K562 (cell line): ENCODE results near the gene SPINK8. TPM values are rescaled to one million over a fixed set of nuclear protein-coding genes. Genes with fewer than 3 reads are reported as not detected.
A peak's percentile ranks its signal among the peaks of the same experiment; 100 is the strongest.

Source experiments
- ATAC-seq: fragments of 200-7000 bp; cut with Tn5 transposase; 3 replicates; pipeline ENCODE4 v1.9.1; 2020; ENCODE audit warnings: moderate library complexity
- BruUV-seq: library from RNA; stranded (reverse); fragments of 400-500 nt; replicated peaks from 2 replicates; lab custom pipeline; 2021; lab: Mats Ljungman, UMichigan
- CTCF ChIA-PET: fragments of 300-600 bp; formaldehyde crosslinking; extraction: SDS; loops from one replicate; lab custom pipeline; 2021; ENCODE audit warnings: low intra/inter-chr PET ratio; lab: Yijun Ruan, JAX
- POLR2A ChIA-PET: fragments of 300-600, 350-650 bp; sonication (Branson Sonifier 250); formaldehyde crosslinking; extraction: SDS; loops from one replicate; lab custom pipeline; 2021; ENCODE audit warnings: antibody characterized with exemption, inconsistent platforms; lab: Yijun Ruan, JAX
- DNase-seq, 4 experiments: peaks; one replicate each; pipeline versions ENCODE4 v3.0.0 to v3.0.0-alpha.2; 2011 to 2018; ENCODE audit warnings: low spot score in 3 of 4, mixed read lengths in 3 of 4; ENCODE audit errors: extremely low read depth in 1 of 4
- FAIRE-seq: peaks from 2 replicates; lab custom pipeline; 2011; peaks lifted over from hg19 to GRCh38; lab: Jason Lieb, UNC
- H2AFZ ChIP-seq: 2 replicates; pipeline ENCODE4 v1.6.0; 2011; ENCODE audit warnings: low read depth, low read length, control low read depth, inconsistent platforms
- H3K27ac ChIP-seq: fragments of 200-600 bp; 3 replicates; pipeline ENCODE4 v1.8.0; 2011; ENCODE audit warnings: low read depth, mild to moderate bottlenecking, control low read depth, inconsistent platforms, low read length, moderate library complexity, mixed read lengths; ENCODE audit errors: extremely low read depth
- H3K27me3 ChIP-seq, 2 experiments: fragments of 300-600 bp in 1 of 2; 2 replicates in 1 of 2; 3 replicates in 1 of 2; pipeline versions ENCODE4 v1.6.0 to v1.8.0; 2011; ENCODE audit warnings: inconsistent platforms in 2 of 2, low read length in 2 of 2, mild to moderate bottlenecking in 1 of 2, mixed read lengths in 1 of 2, moderate library complexity in 1 of 2; ENCODE audit not compliant: control insufficient read depth in 2 of 2, insufficient read depth in 2 of 2
- H3K36me3 ChIP-seq: fragments of 300-600 bp; 3 replicates; pipeline ENCODE4 v1.8.0; 2011; ENCODE audit warnings: mild to moderate bottlenecking, low read length, inconsistent platforms; ENCODE audit not compliant: control insufficient read depth, insufficient read depth
- H3K4me1 ChIP-seq, 2 experiments: fragments of 200-600 bp in 1 of 2; replicated peaks in 1 of 2; 2 replicates in 1 of 2; 3 replicates in 1 of 2; pipeline versions ENCODE4 v1.5.1 to v1.8.0; 2011; ENCODE audit warnings: inconsistent platforms in 2 of 2, low read length in 2 of 2, mild to moderate bottlenecking in 1 of 2, mixed read lengths in 1 of 2, moderate library complexity in 1 of 2; ENCODE audit not compliant: control insufficient read depth in 2 of 2, insufficient read depth in 2 of 2
- H3K4me2 ChIP-seq: 2 replicates; pipeline ENCODE4 v1.6.1; 2011; ENCODE audit warnings: low read length, control low read depth, inconsistent platforms, mixed read lengths; ENCODE audit not compliant: insufficient read depth
- H3K4me3 ChIP-seq: fragments of 200-600 bp; sonication (generic), shearing (Covaris generic); 2 replicates; pipeline ENCODE4 v1.5.1; 2016; ENCODE audit warnings: control low read depth, inconsistent platforms
- H3K79me2 ChIP-seq: fragments of 200-600 bp; 3 replicates; pipeline ENCODE4 v1.8.0; 2011; ENCODE audit warnings: low read length, inconsistent platforms; ENCODE audit not compliant: control insufficient read depth, insufficient read depth
- H3K9ac ChIP-seq, 2 experiments: 2 replicates each; pipeline versions ENCODE4 v1.6.0 to v1.6.1; 2011; ENCODE audit warnings: low read depth in 2 of 2, low read length in 2 of 2, control low read depth in 1 of 2, inconsistent platforms in 1 of 2, mild to moderate bottlenecking in 1 of 2, mixed read lengths in 1 of 2; ENCODE audit not compliant: insufficient read depth in 1 of 2
- H3K9me1 ChIP-seq: one replicate; pipeline ENCODE4 v1.6.0; 2011; ENCODE audit warnings: inconsistent platforms, mild to moderate bottlenecking, low read length, moderate library complexity; ENCODE audit not compliant: control insufficient read depth, insufficient read depth
- H3K9me3 ChIP-seq: replicated peaks from 2 replicates; pipeline ENCODE4 v1.5.1; 2011; ENCODE audit warnings: low read depth, low read length, inconsistent platforms; ENCODE audit not compliant: control insufficient read depth, insufficient read depth
- H4K20me1 ChIP-seq: replicated peaks from 2 replicates; pipeline ENCODE4 v1.6.1; 2011; ENCODE audit warnings: low read length, inconsistent platforms, mixed read lengths; ENCODE audit not compliant: control insufficient read depth, insufficient read depth
- DDX20 ChIP-seq: fragments of 450-650 bp; IDR thresholded peaks from 2 replicates; pipeline ENCODE4 v1.6.1; 2016; ENCODE audit warnings: missing genetic modification characterization, low read depth, mild to moderate bottlenecking, missing compliant biosample characterization, moderate library complexity
- PHB2 ChIP-seq: fragments of 450-650 bp; IDR thresholded peaks from 2 replicates; pipeline ENCODE4 v1.6.1; 2017; ENCODE audit warnings: low read depth
- POLR2B ChIP-seq: fragments of 450-650 bp; IDR thresholded peaks from 2 replicates; pipeline ENCODE4 v1.6.1; 2018; ENCODE audit warnings: low read depth; ENCODE audit not compliant: partially characterized antibody
- SAFB ChIP-seq: fragments of 200-400 bp; formaldehyde crosslinking; IDR thresholded peaks from 2 replicates; pipeline ENCODE4 v1.6.1; 2017; ENCODE audit warnings: low read depth, low read length, borderline replicate concordance
- SMARCE1 ChIP-seq: fragments of 450-650 bp; IDR thresholded peaks from 2 replicates; pipeline ENCODE4 v1.7.1; 2016; ENCODE audit warnings: mild to moderate bottlenecking
- VEZF1 ChIP-seq: fragments of 200-800 bp; sonication (Bioruptor generic); IDR thresholded peaks from 2 replicates; pipeline ENCODE4 v1.6.1; 2017; ENCODE audit warnings: missing genetic modification characterization, missing compliant biosample characterization
- ZBED1 ChIP-seq: IDR thresholded peaks from 2 replicates; pipeline ENCODE4 v1.6.1; 2014
- WGBS: fragments of 100-300 bp; shearing (Covaris generic); methylation state at CpG from one replicate; pipeline ENCODE4 v1.1.6; 2016; ENCODE audit warnings: low coverage, mixed read lengths; ENCODE audit not compliant: insufficient coverage; ENCODE audit errors: missing lambda C conversion rate; 5-methylcytosine and 5-hydroxymethylcytosine counted together
- in situ Hi-C: fragments of 300-500 bp; cut with MboI; formaldehyde crosslinking; loops from 4 replicates; pipeline ENCODE4 v1.15.0; 2018; ENCODE audit warnings: inconsistent platforms, mixed read lengths
- intact Hi-C: fragments of 100-400 bp; cut with micrococcal nuclease; formaldehyde crosslinking; loops from 2 replicates; pipeline ENCODE4 v1.14.2; 2022
- polyA plus RNA-seq, 8 experiments: library from polyadenylated mRNA; depleted of rRNA in 4 of 8; stranded (reverse) in 5 of 8; unstranded in 3 of 8; fragments of >200 nt; fragmentation: Nextera tagmentation in 2 of 8; fragmentation: Illumina TruSeq in 1 of 8; extraction: Ambion mirVana in 2 of 8; extraction: Trizol in 1 of 8; gene quantifications; 2 replicates each; pipeline versions ENCODE4 v1.2.1 to v1.2.3, GENCODE V29; 2011 to 2014; ENCODE audit warnings: inconsistent platforms in 1 of 8, missing spikeins in 1 of 8
- total RNA-seq, 7 experiments: library from RNA; depleted of rRNA in 6 of 7; stranded (reverse); fragments of >200 nt in 6 of 7; fragmentation: Illumina TruSeq in 2 of 7; extraction: Trizol in 2 of 7; gene quantifications; 2 replicates each; pipeline versions ENCODE4 v1.2.1 to v1.2.3, GENCODE V29; 2011 to 2021; ENCODE audit warnings: low replicate concordance in 1 of 7
- TF ChIP-seq, protein P1 (sequence below): fragments of 450-650 bp; IDR thresholded peaks from 2 replicates; pipeline ENCODE4 v1.6.1; 2017; ENCODE audit warnings: antibody characterized with exemption, mild to moderate bottlenecking
- TF ChIP-seq, protein P2 (sequence below): fragments of 450-650 bp; formaldehyde crosslinking; IDR thresholded peaks from 2 replicates; pipeline ENCODE4 v1.4.0; 2022; ENCODE audit warnings: missing genetic modification characterization
- TF ChIP-seq, protein P3 (sequence below): fragments of 250-450 bp; sonication (Bioruptor Pico); IDR thresholded peaks from 2 replicates; pipeline ENCODE4 v1.4.0; 2020; ENCODE audit warnings: mild to moderate bottlenecking, moderate library complexity

The SPINK8 gene
- total and polyA plus RNA-seq, 9 of the 15 experiments (the other 6 are each of a cell fraction or from before 2014, with no cell fraction given), result not detected

GRCh38 chr3:48294611-48295263, 38.7 kb downstream of the SPINK8 start (continued):
- TF ChIP-seq, protein P1, sequence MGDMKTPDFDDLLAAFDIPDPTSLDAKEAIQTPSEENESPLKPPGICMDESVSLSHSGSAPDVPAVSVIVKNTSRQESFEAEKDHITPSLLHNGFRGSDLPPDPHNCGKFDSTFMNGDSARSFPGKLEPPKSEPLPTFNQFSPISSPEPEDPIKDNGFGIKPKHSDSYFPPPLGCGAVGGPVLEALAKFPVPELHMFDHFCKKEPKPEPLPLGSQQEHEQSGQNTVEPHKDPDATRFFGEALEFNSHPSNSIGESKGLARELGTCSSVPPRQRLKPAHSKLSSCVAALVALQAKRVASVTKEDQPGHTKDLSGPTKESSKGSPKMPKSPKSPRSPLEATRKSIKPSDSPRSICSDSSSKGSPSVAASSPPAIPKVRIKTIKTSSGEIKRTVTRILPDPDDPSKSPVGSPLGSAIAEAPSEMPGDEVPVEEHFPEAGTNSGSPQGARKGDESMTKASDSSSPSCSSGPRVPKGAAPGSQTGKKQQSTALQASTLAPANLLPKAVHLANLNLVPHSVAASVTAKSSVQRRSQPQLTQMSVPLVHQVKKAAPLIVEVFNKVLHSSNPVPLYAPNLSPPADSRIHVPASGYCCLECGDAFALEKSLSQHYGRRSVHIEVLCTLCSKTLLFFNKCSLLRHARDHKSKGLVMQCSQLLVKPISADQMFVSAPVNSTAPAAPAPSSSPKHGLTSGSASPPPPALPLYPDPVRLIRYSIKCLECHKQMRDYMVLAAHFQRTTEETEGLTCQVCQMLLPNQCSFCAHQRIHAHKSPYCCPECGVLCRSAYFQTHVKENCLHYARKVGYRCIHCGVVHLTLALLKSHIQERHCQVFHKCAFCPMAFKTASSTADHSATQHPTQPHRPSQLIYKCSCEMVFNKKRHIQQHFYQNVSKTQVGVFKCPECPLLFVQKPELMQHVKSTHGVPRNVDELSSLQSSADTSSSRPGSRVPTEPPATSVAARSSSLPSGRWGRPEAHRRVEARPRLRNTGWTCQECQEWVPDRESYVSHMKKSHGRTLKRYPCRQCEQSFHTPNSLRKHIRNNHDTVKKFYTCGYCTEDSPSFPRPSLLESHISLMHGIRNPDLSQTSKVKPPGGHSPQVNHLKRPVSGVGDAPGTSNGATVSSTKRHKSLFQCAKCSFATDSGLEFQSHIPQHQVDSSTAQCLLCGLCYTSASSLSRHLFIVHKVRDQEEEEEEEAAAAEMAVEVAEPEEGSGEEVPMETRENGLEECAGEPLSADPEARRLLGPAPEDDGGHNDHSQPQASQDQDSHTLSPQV, result 0 out of 2 replicates have a peak, but pooled peaks have one; percentile 17

- Histone ChIP-seq H3K9me1 (no peaks in the 10 kb centered on the region), H3K4me3 (no peak overlapping the region), H3K36me3 (peaks cover 22% of the 10 kb centered on the region), H3K9me3 (no peaks in the 10 kb centered on the region), H4K20me1 (peaks cover 4% of the 10 kb centered on the region; the same call in 1 of the 2 replicates), H3K4me2 (no peak overlapping the region), H3K4me1 (peaks cover 4 to 5% of the 10 kb centered on the region in 2 experiments; a peak in 3 of 5 replicates), H3K9ac (no peak overlapping the region), H2AFZ (no peak overlapping the region), H3K27ac (no peak overlapping the region), H3K79me2 (no peaks in the 10 kb centered on the region), H3K27me3 (no peaks in the 10 kb centered on the region)
- FAIRE-seq (no peak), DNase-seq (no peak), ATAC-seq (no peak)
- CTCF ChIA-PET, result no interaction called here
- no TSS peak for BruUV-seq
- 33% methylated on average over 1 of the region's 1 CpG for WGBS
- in situ Hi-C loops (no loop called here), intact Hi-C loops (no loop called here)
- POLR2A ChIA-PET, result no interaction called here
- TF ChIP-seq, protein P2, sequence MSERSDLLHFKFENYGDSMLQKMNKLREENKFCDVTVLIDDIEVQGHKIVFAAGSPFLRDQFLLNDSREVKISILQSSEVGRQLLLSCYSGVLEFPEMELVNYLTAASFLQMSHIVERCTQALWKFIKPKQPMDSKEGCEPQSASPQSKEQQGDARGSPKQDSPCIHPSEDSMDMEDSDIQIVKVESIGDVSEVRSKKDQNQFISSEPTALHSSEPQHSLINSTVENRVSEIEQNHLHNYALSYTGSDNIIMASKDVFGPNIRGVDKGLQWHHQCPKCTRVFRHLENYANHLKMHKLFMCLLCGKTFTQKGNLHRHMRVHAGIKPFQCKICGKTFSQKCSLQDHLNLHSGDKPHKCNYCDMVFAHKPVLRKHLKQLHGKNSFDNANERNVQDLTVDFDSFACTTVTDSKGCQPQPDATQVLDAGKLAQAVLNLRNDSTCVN (CRISPR knock-in tag), result no peak
- TF ChIP-seq, protein P3, sequence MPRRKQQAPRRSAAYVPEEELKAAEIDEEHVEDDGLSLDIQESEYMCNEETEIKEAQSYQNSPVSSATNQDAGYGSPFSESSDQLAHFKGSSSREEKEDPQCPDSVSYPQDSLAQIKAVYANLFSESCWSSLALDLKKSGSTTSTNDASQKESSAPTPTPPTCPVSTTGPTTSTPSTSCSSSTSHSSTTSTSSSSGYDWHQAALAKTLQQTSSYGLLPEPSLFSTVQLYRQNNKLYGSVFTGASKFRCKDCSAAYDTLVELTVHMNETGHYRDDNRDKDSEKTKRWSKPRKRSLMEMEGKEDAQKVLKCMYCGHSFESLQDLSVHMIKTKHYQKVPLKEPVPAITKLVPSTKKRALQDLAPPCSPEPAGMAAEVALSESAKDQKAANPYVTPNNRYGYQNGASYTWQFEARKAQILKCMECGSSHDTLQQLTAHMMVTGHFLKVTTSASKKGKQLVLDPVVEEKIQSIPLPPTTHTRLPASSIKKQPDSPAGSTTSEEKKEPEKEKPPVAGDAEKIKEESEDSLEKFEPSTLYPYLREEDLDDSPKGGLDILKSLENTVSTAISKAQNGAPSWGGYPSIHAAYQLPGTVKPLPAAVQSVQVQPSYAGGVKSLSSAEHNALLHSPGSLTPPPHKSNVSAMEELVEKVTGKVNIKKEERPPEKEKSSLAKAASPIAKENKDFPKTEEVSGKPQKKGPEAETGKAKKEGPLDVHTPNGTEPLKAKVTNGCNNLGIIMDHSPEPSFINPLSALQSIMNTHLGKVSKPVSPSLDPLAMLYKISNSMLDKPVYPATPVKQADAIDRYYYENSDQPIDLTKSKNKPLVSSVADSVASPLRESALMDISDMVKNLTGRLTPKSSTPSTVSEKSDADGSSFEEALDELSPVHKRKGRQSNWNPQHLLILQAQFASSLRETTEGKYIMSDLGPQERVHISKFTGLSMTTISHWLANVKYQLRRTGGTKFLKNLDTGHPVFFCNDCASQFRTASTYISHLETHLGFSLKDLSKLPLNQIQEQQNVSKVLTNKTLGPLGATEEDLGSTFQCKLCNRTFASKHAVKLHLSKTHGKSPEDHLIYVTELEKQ (CRISPR knock-in tag), result no peak
- TF ChIP-seq DDX20 (tag) (no peak), VEZF1 (no peak), SMARCE1 (no peak), ZBED1 (no peak), SAFB (no peak), POLR2B (no peak), PHB2 (no peak)
Observed at GRCh38 chr3:48289659-48290058, 43.8 kb downstream of the SPINK8 start.
